Measurements from ENCODE around the gene TRMO.

TRMO gene

DNA sequence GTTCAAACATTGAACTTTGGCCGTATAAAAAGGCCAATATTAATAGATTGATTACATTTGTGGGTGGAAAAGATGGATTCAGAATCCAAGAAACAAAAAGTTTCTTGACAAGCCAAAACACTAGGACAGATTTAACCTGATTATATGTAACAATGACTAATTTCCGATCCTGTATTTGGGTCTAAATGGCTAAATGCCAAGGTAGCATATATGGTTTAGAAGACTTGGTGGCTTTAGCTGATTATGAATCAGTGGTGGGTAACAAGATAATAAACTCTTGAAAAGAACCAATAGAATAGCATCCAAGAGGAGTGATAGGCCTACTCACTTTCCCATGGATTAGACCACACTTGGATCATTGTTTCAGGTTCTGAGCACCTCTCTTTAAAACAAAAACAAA, 39.1 kb upstream of the TRMO start:
- TF ChIP-seq, protein P1, sequence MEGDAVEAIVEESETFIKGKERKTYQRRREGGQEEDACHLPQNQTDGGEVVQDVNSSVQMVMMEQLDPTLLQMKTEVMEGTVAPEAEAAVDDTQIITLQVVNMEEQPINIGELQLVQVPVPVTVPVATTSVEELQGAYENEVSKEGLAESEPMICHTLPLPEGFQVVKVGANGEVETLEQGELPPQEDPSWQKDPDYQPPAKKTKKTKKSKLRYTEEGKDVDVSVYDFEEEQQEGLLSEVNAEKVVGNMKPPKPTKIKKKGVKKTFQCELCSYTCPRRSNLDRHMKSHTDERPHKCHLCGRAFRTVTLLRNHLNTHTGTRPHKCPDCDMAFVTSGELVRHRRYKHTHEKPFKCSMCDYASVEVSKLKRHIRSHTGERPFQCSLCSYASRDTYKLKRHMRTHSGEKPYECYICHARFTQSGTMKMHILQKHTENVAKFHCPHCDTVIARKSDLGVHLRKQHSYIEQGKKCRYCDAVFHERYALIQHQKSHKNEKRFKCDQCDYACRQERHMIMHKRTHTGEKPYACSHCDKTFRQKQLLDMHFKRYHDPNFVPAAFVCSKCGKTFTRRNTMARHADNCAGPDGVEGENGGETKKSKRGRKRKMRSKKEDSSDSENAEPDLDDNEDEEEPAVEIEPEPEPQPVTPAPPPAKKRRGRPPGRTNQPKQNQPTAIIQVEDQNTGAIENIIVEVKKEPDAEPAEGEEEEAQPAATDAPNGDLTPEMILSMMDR (IDR thresholded peaks at IDR 0.05) = no peak

DNA sequence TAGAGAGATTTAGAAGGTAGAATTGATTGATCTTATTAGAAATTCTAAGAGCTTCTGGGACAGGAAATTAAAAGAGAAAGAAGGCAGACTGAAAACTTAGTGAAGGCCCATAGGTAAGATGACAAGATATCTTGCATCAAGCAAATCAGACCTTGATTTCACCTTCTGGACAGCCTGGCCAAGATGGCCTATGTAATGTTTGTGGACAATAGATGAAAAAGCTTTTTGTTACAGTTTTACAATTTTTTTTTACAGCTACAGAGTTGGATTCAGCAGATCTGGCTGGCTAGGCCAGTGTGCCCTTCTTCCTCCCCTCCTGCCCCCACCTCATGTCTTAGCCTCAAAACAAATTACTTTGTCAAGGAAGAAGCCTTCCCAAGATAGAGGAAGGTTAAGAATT, 37.3 kb upstream of the TRMO start:
- TF ChIP-seq, protein P1 (IDR thresholded peaks at IDR 0.05) = no peak

DNA sequence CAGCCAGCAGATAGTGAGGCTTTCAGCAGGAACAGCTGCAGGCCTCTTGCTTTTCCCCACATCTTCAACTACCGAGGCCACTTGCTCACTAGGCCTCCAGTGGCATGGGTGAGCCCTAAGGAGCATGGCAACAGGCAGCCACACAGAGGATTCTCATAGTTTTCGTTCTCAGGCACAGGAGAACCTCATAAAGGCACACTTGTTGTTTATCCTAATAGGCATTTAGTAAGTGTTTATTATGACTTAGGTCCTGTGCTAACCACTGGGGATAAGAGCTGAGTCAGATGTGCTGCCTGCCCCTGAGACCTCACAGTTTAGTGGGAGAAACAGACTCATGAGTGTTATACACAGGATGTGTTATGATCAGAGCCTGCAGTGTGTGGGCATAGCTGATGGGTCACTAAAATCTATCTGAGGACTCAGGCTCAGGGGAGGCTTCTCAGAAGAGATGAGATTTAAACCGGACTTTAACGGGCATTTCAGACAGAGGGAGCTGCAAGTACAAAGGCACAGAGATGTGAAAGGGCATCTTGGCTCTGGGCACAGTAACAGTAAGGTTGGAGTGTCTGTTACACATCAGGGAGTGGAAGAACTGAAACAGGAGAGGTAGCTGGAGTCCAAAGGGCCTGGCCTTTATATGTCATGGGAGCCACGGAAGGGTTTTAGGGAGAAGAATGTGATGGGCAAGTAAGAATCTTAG, 36.7 kb upstream of the TRMO start:
- TF ChIP-seq, protein P1 (IDR thresholded peaks at IDR 0.05) = no peak

DNA sequence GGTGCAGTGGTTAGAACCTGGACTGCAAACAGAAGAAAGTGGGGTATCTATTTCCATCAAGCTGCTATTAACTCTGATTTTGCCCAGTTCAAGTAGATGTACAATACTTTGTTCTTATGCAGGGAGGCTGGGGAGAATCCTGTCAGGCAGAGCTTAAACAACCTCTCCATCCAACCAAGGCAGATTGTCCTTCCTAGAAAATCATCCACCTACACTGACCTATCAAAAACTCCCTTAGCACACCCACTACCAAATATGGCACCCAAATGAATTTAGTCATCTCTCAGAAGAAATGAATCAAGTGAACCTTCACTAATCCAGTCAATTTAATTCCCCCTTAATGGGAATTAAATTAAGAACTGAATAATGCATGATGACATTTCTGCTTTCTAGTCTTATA, 34.0 kb upstream of the TRMO start:
- TF ChIP-seq, protein P1 (IDR thresholded peaks at IDR 0.05) = no peak

DNA sequence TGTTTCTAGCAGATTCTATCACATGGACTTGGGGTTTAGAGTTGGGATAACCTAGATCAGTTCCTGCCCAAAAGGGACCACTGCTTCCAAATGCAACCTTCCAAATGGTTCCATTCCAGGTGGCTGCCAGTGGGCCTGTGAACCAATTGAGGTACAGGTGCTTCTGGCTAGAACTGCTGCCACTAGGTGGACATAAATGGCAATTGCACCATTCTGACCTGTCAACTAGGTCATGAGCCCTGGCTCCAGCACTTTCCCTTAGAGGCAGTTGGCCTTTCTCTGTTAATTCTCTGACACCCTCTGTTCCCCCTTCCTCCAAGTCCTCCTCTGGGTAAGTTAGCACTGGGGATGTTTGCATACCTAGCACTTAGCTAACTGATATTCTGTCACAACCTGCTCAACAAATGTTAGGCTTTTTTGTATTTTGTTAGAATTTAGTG, 32.3 kb upstream of the TRMO start:
- TF ChIP-seq, protein P1 (IDR thresholded peaks at IDR 0.05) = peak; percentile 73

DNA sequence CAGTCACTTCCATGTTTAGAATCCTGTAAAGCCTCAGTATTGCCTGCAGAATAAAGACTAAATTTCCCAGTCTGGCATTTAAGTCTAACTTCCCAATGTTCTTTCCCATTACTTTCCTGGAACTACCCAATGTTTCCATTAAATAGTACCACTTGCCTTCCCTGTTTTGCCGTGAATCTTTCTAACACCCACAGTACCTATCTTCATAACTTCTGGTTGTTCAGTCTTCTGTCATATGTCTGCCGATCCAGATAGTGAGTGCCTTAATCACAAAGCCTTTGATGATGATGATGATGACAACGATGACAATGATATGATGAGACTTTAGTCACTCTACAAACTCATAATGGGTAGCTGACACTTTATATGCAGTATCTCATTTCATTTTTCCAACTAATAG, 22.3 kb upstream of the TRMO start:
- TF ChIP-seq, protein P1 (IDR thresholded peaks at IDR 0.05) = no peak

DNA sequence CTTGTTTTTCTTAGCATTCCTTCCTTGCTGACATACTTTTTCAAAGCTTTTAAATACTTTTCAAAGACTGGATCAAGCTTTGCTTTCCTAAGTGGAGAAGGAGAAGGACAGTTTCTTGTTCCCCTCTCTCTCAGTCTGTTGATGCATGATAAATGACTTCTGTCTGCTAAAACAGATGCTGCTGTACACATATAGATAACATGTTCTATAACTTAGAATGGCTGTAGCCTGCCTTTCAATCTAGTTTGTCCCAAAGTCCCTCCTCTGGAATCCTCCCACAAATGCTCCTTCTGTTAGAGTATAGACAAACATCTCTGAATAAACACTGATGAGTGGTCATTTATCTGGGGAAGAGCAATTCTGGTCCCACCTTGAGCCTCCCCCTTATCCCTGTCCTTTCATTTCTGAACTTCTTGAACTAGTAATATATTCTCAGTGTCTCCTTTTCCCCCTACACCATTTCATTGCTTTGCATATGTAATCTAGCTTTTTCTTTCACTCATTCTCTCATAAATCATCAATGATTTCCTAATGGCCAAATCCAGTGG, 21.1 kb upstream of the TRMO start:
- TF ChIP-seq, protein P1 (IDR thresholded peaks at IDR 0.05) = no peak
